Pancreas (tissue), 10 donors: Measurements from ENCODE around the gene EGLN1. TPM values are rescaled to one million over a fixed set of nuclear protein-coding genes. Genes with fewer than 3 reads are reported as not detected.

Experiments used
- ATAC-seq, 4 donors: fragments of 200-7000 bp; cut with Tn5 transposase; one replicate each; pipeline versions ENCODE4 v1.8.0 to v1.9.1; 2020; ENCODE audit warnings: mild to moderate bottlenecking in 4 of 4, moderate library complexity in 4 of 4
- DNase-seq, 6 donors: peaks; one replicate each; pipeline ENCODE4 v3.0.0-alpha.2; 2020
- FAIRE-seq: peaks from 2 replicates; lab custom pipeline; 2012; peaks lifted over from hg19 to GRCh38; lab: Jason Lieb, UNC
- H3K27ac ChIP-seq, 4 donors: fragments of 200-600 bp; sonication (generic); 1 replicate in 3 of 4; 2 replicates in 1 of 4; pipeline versions ENCODE4 v1.5.0 to v1.8.0; 2020
- H3K27me3 ChIP-seq, 4 donors: fragments of 200-600 bp; one replicate each; pipeline ENCODE4 v1.8.0; 2021
- H3K36me3 ChIP-seq, 3 donors: fragments of 200-600 bp; sonication (generic) in 1 of 3; one replicate each; pipeline versions ENCODE4 v1.5.0 to v1.8.0; 2020 to 2021
- H3K4me1 ChIP-seq, 3 donors: fragments of 200-600 bp; one replicate each; pipeline ENCODE4 v1.8.0; 2021
- H3K4me3 ChIP-seq, 4 donors: fragments of 200-600 bp; sonication (generic) in 2 of 4; one replicate each; pipeline versions ENCODE4 v1.5.0 to v1.8.0; 2020 to 2021
- H3K9me3 ChIP-seq, 4 donors: fragments of 200-600 bp; one replicate each; pipeline ENCODE4 v1.8.0; 2021
- WGBS, 2 donors: extraction: QIAGEN DNeasy Blood & Tissue Kit; methylation state at CpG; one replicate each; pipeline ENCODE4 v1.1.7; 2013; 5-methylcytosine and 5-hydroxymethylcytosine counted together
- intact Hi-C, 3 donors: fragments of 100-400 bp; cut with DNase I; formaldehyde crosslinking; loops; one replicate each; pipeline versions ENCODE4 v1.11.1 to v1.14.2; 2022
- polyA plus RNA-seq, 2 donors: library from polyadenylated mRNA; stranded (reverse); fragments of 200-250 nt; gene quantifications; one replicate each; pipeline ENCODE4 v1.2.3, GENCODE V29; 2013
- total RNA-seq, 6 donors: library from RNA; stranded (reverse); fragmentation: NEBNext Ultra II Directional in 4 of 6; extraction: Animal tissue kit (Norgen Biotek cat#: 25700) in 4 of 6; gene quantifications; one replicate each; pipeline versions ENCODE4 v1.2.1 to v1.2.4, GENCODE V29; 2021 to 2023
- TF ChIP-seq, protein P1 (sequence below), 4 donors: fragments of 200-600 bp; sonication (generic) in 3 of 4; IDR thresholded peaks; one replicate each; pipeline versions ENCODE4 v1.5.0 to v1.8.0; 2021; ENCODE audit warnings: antibody characterized with exemption in 4 of 4
- donor health status: healthy with polysubstance abuse.
- donor health status: DM: no; HTN: no; CAD: no; lungs with moderate emphysema.
- donor health status: DM: no; HTN: no; CAD: no.
- donor health status: control.
- donor health status: control.
- donor health status: Bipolar disorder and iron deficiency.
- donor health status: DM: yes; HTN: yes; CAD: no.
- donor health status: DM: no; HTN: no; CAD: no.
- donor health status: DM: no; HTN: no; CAD: no.
- donor health status: DM: yes; HTN: yes; CAD: no.

The EGLN1 gene
- total and polyA plus RNA-seq, 8 donors: 6.8 to 27.0 (median 16.7) TPM

DNA sequence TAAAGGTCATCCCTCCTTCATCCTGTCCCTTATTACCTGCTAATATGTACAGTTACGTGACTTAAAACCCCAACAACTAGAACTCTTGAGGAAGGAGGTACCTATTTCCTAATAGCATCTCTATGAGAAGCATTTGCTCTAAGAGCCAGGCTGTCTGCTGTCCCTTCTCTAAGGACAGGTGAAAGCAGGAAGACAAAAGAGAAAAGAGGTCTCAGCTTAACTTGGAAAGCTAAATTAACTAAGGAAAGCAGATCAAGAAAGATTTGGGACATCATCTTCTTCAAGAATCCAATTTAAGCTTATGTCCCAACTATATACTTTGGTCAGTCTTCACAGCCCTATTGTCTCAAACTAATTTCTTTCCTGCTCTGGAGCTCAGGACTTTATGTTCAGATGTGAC is 2.9 kb downstream of the EGLN1 start:
- Histone ChIP-seq H3K4me3 (peak overlapping the region; percentile 2 to 84 (median 78)), H3K36me3 (no peaks in the 10 kb centered on the region), H3K27ac (peak overlapping the region in 2 of 4 donors; percentile 98 to 99), H3K9me3 (no peaks in the 10 kb centered on the region), H3K4me1 (peaks cover 9 to 53% (median 39%) of the 10 kb centered on the region in 3 donors), H3K27me3 (no peaks in the 10 kb centered on the region)
- DNase-seq (no peak), ATAC-seq (no peak), FAIRE-seq (no peak)
- 12% methylated on average over 1 of the region's 1 CpG for WGBS, 2 donors
- intact Hi-C loops: loop anchor here in 1 of 3 donors (10.0 kb wide), 1 partner anchor 54 kb away; no protein-coding TSS in a partner anchor
- TF ChIP-seq, protein P1, sequence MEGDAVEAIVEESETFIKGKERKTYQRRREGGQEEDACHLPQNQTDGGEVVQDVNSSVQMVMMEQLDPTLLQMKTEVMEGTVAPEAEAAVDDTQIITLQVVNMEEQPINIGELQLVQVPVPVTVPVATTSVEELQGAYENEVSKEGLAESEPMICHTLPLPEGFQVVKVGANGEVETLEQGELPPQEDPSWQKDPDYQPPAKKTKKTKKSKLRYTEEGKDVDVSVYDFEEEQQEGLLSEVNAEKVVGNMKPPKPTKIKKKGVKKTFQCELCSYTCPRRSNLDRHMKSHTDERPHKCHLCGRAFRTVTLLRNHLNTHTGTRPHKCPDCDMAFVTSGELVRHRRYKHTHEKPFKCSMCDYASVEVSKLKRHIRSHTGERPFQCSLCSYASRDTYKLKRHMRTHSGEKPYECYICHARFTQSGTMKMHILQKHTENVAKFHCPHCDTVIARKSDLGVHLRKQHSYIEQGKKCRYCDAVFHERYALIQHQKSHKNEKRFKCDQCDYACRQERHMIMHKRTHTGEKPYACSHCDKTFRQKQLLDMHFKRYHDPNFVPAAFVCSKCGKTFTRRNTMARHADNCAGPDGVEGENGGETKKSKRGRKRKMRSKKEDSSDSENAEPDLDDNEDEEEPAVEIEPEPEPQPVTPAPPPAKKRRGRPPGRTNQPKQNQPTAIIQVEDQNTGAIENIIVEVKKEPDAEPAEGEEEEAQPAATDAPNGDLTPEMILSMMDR (IDR thresholded peaks at IDR 0.05): no peak

DNA sequence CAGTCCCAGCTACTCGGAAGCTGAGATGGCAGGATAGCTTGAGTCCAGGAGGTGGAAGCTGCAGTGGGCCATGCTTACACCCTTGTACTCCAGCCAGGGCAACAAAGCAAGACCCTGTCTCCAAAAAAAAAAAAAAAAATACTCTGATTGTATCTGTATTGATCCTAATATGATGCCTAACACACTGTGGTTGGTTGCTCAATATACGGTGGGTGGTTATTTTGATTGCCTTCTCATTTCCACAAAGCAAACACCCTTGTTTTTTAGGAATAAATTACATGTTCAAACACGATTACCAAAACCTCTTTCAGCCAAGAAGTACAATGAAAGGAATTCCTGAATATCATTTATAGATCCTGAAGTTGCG is 3.4 kb downstream of the EGLN1 start:
- no peaks in the 10 kb centered on the region for H3K27me3 ChIP-seq
- TF ChIP-seq, protein P1 (IDR thresholded peaks at IDR 0.05): no peak
- ATAC-seq (no peak), DNase-seq (no peak), FAIRE-seq (no peak)
- peak overlapping the region; percentile 2 to 84 (median 78) for H3K4me3 ChIP-seq
- intact Hi-C loops: loop anchor here in 1 of 3 donors (10.0 kb wide), 1 partner anchor 54 kb away; no protein-coding TSS in a partner anchor
- peak overlapping the region in 1 of 4 donors; percentile 98 for H3K27ac ChIP-seq
- 15 to 16% methylated on average over 4 of the region's 4 CpGs for WGBS, 2 donors
- H3K36me3 ChIP-seq: no peaks in the 10 kb centered on the region
- H3K4me1 ChIP-seq: peaks cover 4 to 52% (median 35%) of the 10 kb centered on the region in 3 donors
- no peaks in the 10 kb centered on the region for H3K9me3 ChIP-seq

- Histone ChIP-seq H3K27ac (no peak overlapping the region), H3K4me3 (peak overlapping the region; percentile 2 to 84 (median 78)), H3K27me3 (no peaks in the 10 kb centered on the region), H3K36me3 (no peaks in the 10 kb centered on the region), H3K9me3 (no peaks in the 10 kb centered on the region), H3K4me1 (peaks cover under 1 to 48% (median 30%) of the 10 kb centered on the region in 3 donors)
- FAIRE-seq (no peak), ATAC-seq (no peak), DNase-seq (no peak)
- TF ChIP-seq, protein P1 (IDR thresholded peaks at IDR 0.05): no peak
- WGBS, 2 donors: 28 to 29% methylated on average over 4 of the region's 4 CpGs
- intact Hi-C loops: loop anchor here in 1 of 3 donors (10.0 kb wide), 1 partner anchor 53 kb away; no protein-coding TSS in a partner anchor
These were observed 3.9 kb downstream of the EGLN1 start for GRCh38 chr1:231418101-231418740.

- intact Hi-C loops: loop anchor here in 1 of 3 donors (10.0 kb wide), 1 partner anchor 53 kb away; no protein-coding TSS in a partner anchor
- ATAC-seq: no peak
- WGBS, 2 donors: 28 to 34% methylated on average over 2 of the region's 2 CpGs
- Histone ChIP-seq H3K4me1 (peaks cover 0 to 51% (median 25%) of the 10 kb centered on the region in 3 donors), H3K36me3 (no peaks in the 10 kb centered on the region), H3K9me3 (no peaks in the 10 kb centered on the region), H3K27ac (no peak overlapping the region), H3K27me3 (no peaks in the 10 kb centered on the region), H3K4me3 (peak overlapping the region in 2 of 4 donors; percentile 74 to 84)
- TF ChIP-seq, protein P1 (IDR thresholded peaks at IDR 0.05): no peak
- no peak for FAIRE-seq
- DNase-seq: no peak
These were observed 4.6 kb downstream of the EGLN1 start for GRCh38 chr1:231417513-231417912.

DNA sequence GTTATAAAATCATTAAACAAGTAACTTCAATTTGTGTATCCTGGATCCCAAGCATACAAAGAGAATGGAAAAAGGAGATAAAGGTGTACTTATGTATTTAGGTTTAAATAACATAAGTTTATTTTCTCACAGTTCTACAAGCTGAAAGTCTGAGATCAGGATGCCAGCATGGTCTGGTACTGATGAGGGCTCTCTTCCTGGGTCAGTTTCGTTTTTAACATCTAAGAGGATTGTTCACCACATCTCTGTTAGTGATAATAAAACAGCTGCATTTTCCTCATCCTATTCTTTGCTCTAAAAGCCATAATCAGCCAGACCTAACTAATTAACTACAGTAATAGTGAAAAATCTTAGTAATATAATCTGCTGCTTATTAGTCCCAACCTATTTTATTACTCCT is 5.2 kb downstream of the EGLN1 start:
- Histone ChIP-seq H3K27ac (no peak overlapping the region), H3K27me3 (no peaks in the 10 kb centered on the region), H3K36me3 (no peaks in the 10 kb centered on the region), H3K4me3 (peak overlapping the region in 2 of 4 donors; percentile 74 to 84), H3K9me3 (no peaks in the 10 kb centered on the region), H3K4me1 (peaks cover 0 to 51% (median 25%) of the 10 kb centered on the region in 3 donors)
- no peak for DNase-seq
- no peak for ATAC-seq
- intact Hi-C loops: loop anchor here in 1 of 3 donors (10.0 kb wide), 1 partner anchor 52 kb away; no protein-coding TSS in a partner anchor
- TF ChIP-seq, protein P1 (IDR thresholded peaks at IDR 0.05): no peak
- WGBS, 2 donors: 17 to 19% methylated on average over 1 of the region's 1 CpG
- no peak for FAIRE-seq
